B cell (primary cell): ENCODE results near the gene NRK. TPM values are rescaled to one million over a fixed set of nuclear protein-coding genes. Genes with fewer than 3 reads are reported as not detected.

ENCODE experiments used
- ATAC-seq: fragments of 200-7000 bp; cut with Tn5 transposase; one replicate; pipeline ENCODE4 v1.10.0; 2021; ENCODE audit warnings: low read depth, mild to moderate bottlenecking, moderate number of reproducible peaks, moderate library complexity
- CTCF ChIA-PET: fragments of 350-600 bp; sonication (Branson Sonifier 250); formaldehyde crosslinking; loops from one replicate; lab custom pipeline; 2021; ENCODE audit warnings: antibody characterized with exemption, inconsistent platforms; lab: Charles Lee
- POLR2A ChIA-PET: fragments of 350-600 bp; sonication (Branson Sonifier 250); formaldehyde crosslinking; loops from one replicate; lab custom pipeline; 2021; ENCODE audit warnings: antibody characterized with exemption; lab: Charles Lee
- DNase-seq: peaks from one replicate; pipeline ENCODE4 v3.0.0; 2013
- H2AFZ ChIP-seq: 2 replicates; pipeline ENCODE4 v1.6.1; 2012; ENCODE audit warnings: mild to moderate bottlenecking, low read depth, low read length; ENCODE audit not compliant: insufficient read depth, poor library complexity, severe bottlenecking
- H3K27ac ChIP-seq, 2 donors: 1 replicate in 1 of 2; 2 replicates in 1 of 2; pipeline ENCODE4 v1.5.1; 2012 to 2013; ENCODE audit warnings: low read length in 2 of 2, mild to moderate bottlenecking in 2 of 2, moderate library complexity in 1 of 2
- H3K27me3 ChIP-seq, 4 experiments: fragments of 200-600 bp in 1 of 4; sonication (generic) in 1 of 4; replicated peaks in 1 of 4; 1 replicate in 2 of 4; 2 replicates in 2 of 4; pipeline versions ENCODE4 v1.6.1 to v1.7.0; 2013 to 2016; ENCODE audit warnings: low read length in 3 of 4, mild to moderate bottlenecking in 2 of 4, mixed read lengths in 1 of 4, moderate library complexity in 1 of 4; ENCODE audit not compliant: insufficient read depth in 4 of 4, control insufficient read depth in 3 of 4; ENCODE audit errors: control extremely low read depth in 1 of 4
- H3K36me3 ChIP-seq, 2 experiments: replicated peaks in 1 of 2; 1 replicate in 1 of 2; 2 replicates in 1 of 2; pipeline versions ENCODE4 v1.6.1 to v1.7.1; 2013; ENCODE audit warnings: low read length in 1 of 2; ENCODE audit not compliant: insufficient read depth in 2 of 2, control insufficient read depth in 1 of 2; ENCODE audit errors: control extremely low read depth in 1 of 2, extremely low read depth in 1 of 2
- H3K4me1 ChIP-seq, 2 donors: fragments of 200-600 bp in 1 of 2; sonication (generic) in 1 of 2; 1 replicate in 1 of 2; 2 replicates in 1 of 2; pipeline versions ENCODE4 v1.5.1 to v1.6.1; 2013 to 2017; ENCODE audit warnings: low read length in 2 of 2; ENCODE audit not compliant: control insufficient read depth in 2 of 2, insufficient read depth in 2 of 2
- H3K4me2 ChIP-seq: replicated peaks from 2 replicates; pipeline ENCODE3; 2012; ENCODE audit warnings: mild to moderate bottlenecking, low read depth, low read length; ENCODE audit not compliant: poor library complexity, severe bottlenecking
- H3K4me3 ChIP-seq, 5 experiments: fragments of 200-600 bp in 1 of 5; sonication (generic) in 1 of 5; 1 replicate in 3 of 5; 2 replicates in 2 of 5; pipeline versions ENCODE4 v1.5.1 to v1.7.0; 2011 to 2016; ENCODE audit warnings: low read length in 4 of 5, mild to moderate bottlenecking in 4 of 5, low read depth in 2 of 5, control low read depth in 1 of 5, moderate library complexity in 1 of 5; ENCODE audit not compliant: insufficient read depth in 1 of 5; ENCODE audit errors: control extremely low read depth in 1 of 5, extremely low read depth in 1 of 5
- H3K79me2 ChIP-seq: fragments of 200-600 bp; sonication (generic); one replicate; pipeline ENCODE4 v1.6.0; 2016; ENCODE audit warnings: low read length; ENCODE audit not compliant: control insufficient read depth, insufficient read depth
- H3K9ac ChIP-seq: fragments of 200-600 bp; sonication (generic); 2 replicates; pipeline ENCODE4 v1.6.1; 2017; ENCODE audit warnings: mild to moderate bottlenecking, low read length, moderate library complexity
- H3K9me3 ChIP-seq, 3 donors: one replicate each; pipeline versions ENCODE4 v1.6.1 to v1.7.1; 2013; ENCODE audit warnings: low read length in 2 of 3; ENCODE audit not compliant: control insufficient read depth in 2 of 3, insufficient read depth in 1 of 3; ENCODE audit errors: control extremely low read depth in 1 of 3
- H4K20me1 ChIP-seq: 2 replicates; pipeline ENCODE4 v1.6.0; 2012; ENCODE audit warnings: mild to moderate bottlenecking, low read length; ENCODE audit not compliant: insufficient read depth, control insufficient read depth, poor library complexity, severe bottlenecking
- H3K27ac Mint-ChIP-seq: one replicate; pipeline ENCODE4 v1.8.0; 2021; ENCODE audit warnings: mixed read lengths
- H3K27me3 Mint-ChIP-seq: one replicate; pipeline ENCODE4 v1.8.0; 2021; ENCODE audit warnings: mixed read lengths
- H3K4me1 Mint-ChIP-seq: one replicate; pipeline ENCODE4 v1.8.0; 2021; ENCODE audit warnings: mixed read lengths
- H3K4me3 Mint-ChIP-seq: one replicate; pipeline ENCODE4 v1.8.0; 2021; ENCODE audit warnings: mixed read lengths
- H3K9me3 Mint-ChIP-seq: one replicate; pipeline ENCODE4 v1.8.0; 2022; ENCODE audit warnings: mixed read lengths; ENCODE audit not compliant: insufficient read depth
- EZH2 ChIP-seq: IDR thresholded peaks from 2 replicates; pipeline ENCODE4 v1.6.1; 2012; ENCODE audit warnings: borderline replicate concordance, low read depth, mild to moderate bottlenecking, moderate library complexity, low read length; ENCODE audit not compliant: insufficient read depth, poor library complexity, severe bottlenecking
- WGBS: methylation state at CpG from one replicate; pipeline ENCODE4 v1.1.5; 2013; ENCODE audit warnings: missing lambda C conversion rate; ENCODE audit not compliant: insufficient coverage; 5-methylcytosine and 5-hydroxymethylcytosine counted together
- intact Hi-C: fragments of 100-400 bp; cut with micrococcal nuclease; formaldehyde crosslinking; loops from one replicate; pipeline ENCODE4 v1.10.0; 2022
- polyA plus RNA-seq: library from polyadenylated mRNA; depleted of rRNA; stranded (reverse); fragments of >200 nt; gene quantifications from 2 replicates; pipeline ENCODE4 v1.2.3, GENCODE V29; 2012
- total RNA-seq, 2 donors: library from RNA; stranded (reverse); fragments of 120-200 nt in 1 of 2; gene quantifications; 1 replicate in 1 of 2; 2 replicates in 1 of 2; pipeline versions ENCODE4 v1.2.3 to v1.2.4, GENCODE V29; 2013 to 2022
- TF ChIP-seq, protein P1 (sequence below): fragments of 200-600 bp; IDR thresholded peaks from one replicate; pipeline ENCODE4 v1.8.0; 2022; ENCODE audit warnings: antibody characterized with exemption, mild to moderate bottlenecking

NRK gene
- total and polyA plus RNA-seq, 2 donors (not counting 1 experiment from before 2014, with no cell fraction given), result not detected

GRCh38 chrX:105894721-105895120 lies 72.4 kb downstream of the NRK start:
- H3K9me3 Mint-ChIP-seq, result no peaks in the 10 kb centered on the region
- Histone ChIP-seq H3K9ac (no peak overlapping the region), H3K4me3 (no peak overlapping the region), H3K27ac (no peak overlapping the region), H3K27me3 (no peaks in the 10 kb centered on the region), H2AFZ (no peak overlapping the region), H3K79me2 (no peaks in the 10 kb centered on the region), H3K36me3 (no peaks in the 10 kb centered on the region), H3K4me1 (no peaks in the 10 kb centered on the region), H4K20me1 (no peaks in the 10 kb centered on the region), H3K9me3 (no peaks in the 10 kb centered on the region), H3K4me2 (no peak overlapping the region)
- no peak for ATAC-seq
- CTCF ChIA-PET, result no interaction called here
- intact Hi-C loops, result no loop called here
- H3K27ac Mint-ChIP-seq, result no peak overlapping the region
- no peak overlapping the region for H3K4me3 Mint-ChIP-seq
- POLR2A ChIA-PET, result no interaction called here
- H3K4me1 Mint-ChIP-seq, result no peaks in the 10 kb centered on the region
- DNase-seq, result no peak
- no peak for TF ChIP-seq EZH2
- H3K27me3 Mint-ChIP-seq, result no peaks in the 10 kb centered on the region

- no peak overlapping the region for H3K4me3 Mint-ChIP-seq
- CTCF ChIA-PET, result no interaction called here
- Histone ChIP-seq H3K4me3 (no peak overlapping the region), H2AFZ (no peak overlapping the region), H3K9ac (no peak overlapping the region), H3K27me3 (no peaks in the 10 kb centered on the region), H3K4me1 (no peaks in the 10 kb centered on the region), H3K4me2 (no peak overlapping the region), H3K27ac (no peak overlapping the region), H3K9me3 (no peaks in the 10 kb centered on the region), H4K20me1 (no peaks in the 10 kb centered on the region), H3K36me3 (no peaks in the 10 kb centered on the region), H3K79me2 (no peaks in the 10 kb centered on the region)
- H3K27me3 Mint-ChIP-seq, result no peaks in the 10 kb centered on the region
- POLR2A ChIA-PET, result no interaction called here
- H3K27ac Mint-ChIP-seq, result no peak overlapping the region
- intact Hi-C loops, result no loop called here
- ATAC-seq (no peak), DNase-seq (no peak)
- no CpG with 5 or more reads among the region's 8 CpGs for WGBS
- no peaks in the 10 kb centered on the region for H3K4me1 Mint-ChIP-seq
- TF ChIP-seq, protein P1, sequence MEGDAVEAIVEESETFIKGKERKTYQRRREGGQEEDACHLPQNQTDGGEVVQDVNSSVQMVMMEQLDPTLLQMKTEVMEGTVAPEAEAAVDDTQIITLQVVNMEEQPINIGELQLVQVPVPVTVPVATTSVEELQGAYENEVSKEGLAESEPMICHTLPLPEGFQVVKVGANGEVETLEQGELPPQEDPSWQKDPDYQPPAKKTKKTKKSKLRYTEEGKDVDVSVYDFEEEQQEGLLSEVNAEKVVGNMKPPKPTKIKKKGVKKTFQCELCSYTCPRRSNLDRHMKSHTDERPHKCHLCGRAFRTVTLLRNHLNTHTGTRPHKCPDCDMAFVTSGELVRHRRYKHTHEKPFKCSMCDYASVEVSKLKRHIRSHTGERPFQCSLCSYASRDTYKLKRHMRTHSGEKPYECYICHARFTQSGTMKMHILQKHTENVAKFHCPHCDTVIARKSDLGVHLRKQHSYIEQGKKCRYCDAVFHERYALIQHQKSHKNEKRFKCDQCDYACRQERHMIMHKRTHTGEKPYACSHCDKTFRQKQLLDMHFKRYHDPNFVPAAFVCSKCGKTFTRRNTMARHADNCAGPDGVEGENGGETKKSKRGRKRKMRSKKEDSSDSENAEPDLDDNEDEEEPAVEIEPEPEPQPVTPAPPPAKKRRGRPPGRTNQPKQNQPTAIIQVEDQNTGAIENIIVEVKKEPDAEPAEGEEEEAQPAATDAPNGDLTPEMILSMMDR, result no peak
- no peak for TF ChIP-seq EZH2
- H3K9me3 Mint-ChIP-seq, result no peaks in the 10 kb centered on the region
These were observed 87.2 kb downstream of the NRK start for GRCh38 chrX:105909576-105909975.
